Chondrocyte (in vitro differentiated cells): ENCODE measurements around the gene TRAPPC6A. TPM values are rescaled to one million over a fixed set of nuclear protein-coding genes. Genes with fewer than 3 reads are reported as not detected.

Source experiments
- DNase-seq: peaks from one replicate; pipeline ENCODE4 v3.0.0; 2021; ENCODE audit warnings: mixed read lengths, low spot score
- H3K27ac Mint-ChIP-seq: one replicate; pipeline ENCODE4 v1.8.0; 2021; ENCODE audit warnings: mild to moderate bottlenecking, moderate library complexity, mixed read lengths; ENCODE audit not compliant: unreplicated experiment
- H3K27me3 Mint-ChIP-seq: 2 replicates; pipeline ENCODE4 v1.8.0; 2021; ENCODE audit warnings: low read depth, mixed read lengths
- H3K36me3 Mint-ChIP-seq: 2 replicates; pipeline ENCODE4 v1.8.0; 2021; ENCODE audit warnings: low read depth, mixed read lengths
- H3K4me1 Mint-ChIP-seq: 2 replicates; pipeline ENCODE4 v1.8.0; 2021; ENCODE audit warnings: low read depth, mild to moderate bottlenecking, mixed read lengths
- H3K4me3 Mint-ChIP-seq: one replicate; pipeline ENCODE4 v1.8.0; 2021; ENCODE audit warnings: mild to moderate bottlenecking, moderate library complexity, mixed read lengths; ENCODE audit not compliant: unreplicated experiment
- H3K9me3 Mint-ChIP-seq: 2 replicates; pipeline ENCODE4 v1.8.0; 2021; ENCODE audit warnings: low read depth, mixed read lengths
- CTCF ChIP-seq: fragments of 200-600 bp; sonication (generic); IDR thresholded peaks from 2 replicates; pipeline ENCODE4 v1.5.0; 2021; ENCODE audit warnings: antibody characterized with exemption, mild to moderate bottlenecking, moderate library complexity
- total RNA-seq: library from RNA; stranded (reverse); gene quantifications from 3 replicates; pipeline ENCODE4 v1.2.1, GENCODE V29; 2021

TRAPPC6A gene
- total RNA-seq, 1 donor from 2014 or later = 12.7 TPM

- Mint-ChIP-seq H3K27me3 (no peaks in the 10 kb centered on the region), H3K36me3 (no peaks in the 10 kb centered on the region), H3K27ac (no peak overlapping the region), H3K9me3 (no peaks in the 10 kb centered on the region), H3K4me3 (no peak overlapping the region), H3K4me1 (peaks cover 58% of the 10 kb centered on the region)
- TF ChIP-seq CTCF = no peak
- no peak for DNase-seq
Observed at GRCh38 chr19:45213031-45213430, 35.0 kb upstream of the TRAPPC6A start.

- DNase-seq = no peak
- Mint-ChIP-seq H3K27ac (peak overlapping the region; percentile 22), H3K4me3 (no peak overlapping the region), H3K4me1 (peaks cover 53% of the 10 kb centered on the region), H3K27me3 (no peaks in the 10 kb centered on the region), H3K9me3 (no peaks in the 10 kb centered on the region), H3K36me3 (no peaks in the 10 kb centered on the region)
- no peak for TF ChIP-seq CTCF
Observed at GRCh38 chr19:45211751-45212381, 33.8 kb upstream of the TRAPPC6A start.

GRCh38 chr19:45206328-45206727 lies 28.3 kb upstream of the TRAPPC6A start:
- Mint-ChIP-seq H3K9me3 (no peaks in the 10 kb centered on the region), H3K4me1 (peaks cover 9% of the 10 kb centered on the region), H3K27ac (no peak overlapping the region), H3K4me3 (no peak overlapping the region), H3K36me3 (peaks cover 3% of the 10 kb centered on the region), H3K27me3 (no peaks in the 10 kb centered on the region)
- TF ChIP-seq CTCF = no peak
- no peak for DNase-seq

GRCh38 chr19:45205810-45206209 lies 27.8 kb upstream of the TRAPPC6A start:
- TF ChIP-seq CTCF = no peak
- no peak for DNase-seq
- Mint-ChIP-seq H3K9me3 (no peaks in the 10 kb centered on the region), H3K27me3 (no peaks in the 10 kb centered on the region), H3K4me3 (no peak overlapping the region), H3K27ac (no peak overlapping the region), H3K4me1 (peaks cover 5% of the 10 kb centered on the region), H3K36me3 (peaks cover 3% of the 10 kb centered on the region)

- peaks cover 3% of the 10 kb centered on the region for H3K36me3 Mint-ChIP-seq
- DNase-seq = no peak
- no peak for TF ChIP-seq CTCF
- H3K27ac Mint-ChIP-seq = no peak overlapping the region
- no peaks in the 10 kb centered on the region for H3K4me1 Mint-ChIP-seq
- H3K27me3 Mint-ChIP-seq = no peaks in the 10 kb centered on the region
- no peaks in the 10 kb centered on the region for H3K9me3 Mint-ChIP-seq
- H3K4me3 Mint-ChIP-seq = no peak overlapping the region
Observed at GRCh38 chr19:45202637-45203036, 24.6 kb upstream of the TRAPPC6A start.
